ENCODE data around the gene AHI1.

AHI1 gene

GRCh38 chr6:135233686-135234491 is 263.7 kb downstream of the AHI1 start:
- Histone ChIP-seq H3K27me3 (ENCODE audit: insufficient read depth, low read length) (no peaks in the 10 kb centered on the region), H3K4me3 (ENCODE audit: low read depth, low read length) (no peak overlapping the region), H3K79me2 (ENCODE audit: control insufficient read depth, insufficient read depth, low read length, unreplicated experiment) (no peaks in the 10 kb centered on the region), H2AFZ (ENCODE audit: low read length, unreplicated experiment) (no peak overlapping the region), H3K27ac (ENCODE audit: low read depth, low read length) (no peak overlapping the region), H3K36me3 (ENCODE audit: insufficient read depth, low read length) (no peaks in the 10 kb centered on the region), H3K4me1 (ENCODE audit: control insufficient read depth, insufficient read depth, low read length, unreplicated experiment) (peaks cover 11% of the 10 kb centered on the region)
